GM23338 (cell line): ENCODE results near the gene TNFSF13.

ENCODE experiments used
- EZH2 ChIP-seq: fragments of 200-600 bp; sonication (generic); IDR thresholded peaks from one replicate; pipeline ENCODE4 v1.8.0; 2017; ENCODE audit warnings: antibody characterized with exemption, mild to moderate bottlenecking, low read depth; ENCODE audit not compliant: unreplicated experiment
- EZH2phosphoT487 ChIP-seq: fragments of 200-600 bp; sonication (generic); IDR thresholded peaks from one replicate; pipeline ENCODE4 v1.8.1; 2018; ENCODE audit warnings: antibody characterized with exemption; ENCODE audit not compliant: unreplicated experiment
- POLR2AphosphoS5 ChIP-seq: IDR thresholded peaks from 2 replicates; pipeline ENCODE4 v1.6.1; 2016; ENCODE audit warnings: antibody characterized with exemption, low read depth
- TF ChIP-seq, protein P1 (sequence below), 2 experiments: fragments of 200-600 bp in 1 of 2; sonication (generic) in 1 of 2; conservative IDR thresholded peaks; 2 replicates each; pipeline versions ENCODE4 v1.5.1 to v1.6.1; 2016 to 2017; ENCODE audit warnings: antibody characterized with exemption in 2 of 2, low read depth in 2 of 2, mild to moderate bottlenecking in 2 of 2, moderate library complexity in 1 of 2
- TF ChIP-seq, protein P2 (sequence below): IDR thresholded peaks from one replicate; pipeline ENCODE4 v1.6.1; 2018; ENCODE audit warnings: antibody characterized with exemption; ENCODE audit not compliant: unreplicated experiment
- TF ChIP-seq, protein P3 (sequence below): IDR thresholded peaks from 2 replicates; pipeline ENCODE4 v1.6.1; 2016; ENCODE audit warnings: antibody characterized with exemption

DNA sequence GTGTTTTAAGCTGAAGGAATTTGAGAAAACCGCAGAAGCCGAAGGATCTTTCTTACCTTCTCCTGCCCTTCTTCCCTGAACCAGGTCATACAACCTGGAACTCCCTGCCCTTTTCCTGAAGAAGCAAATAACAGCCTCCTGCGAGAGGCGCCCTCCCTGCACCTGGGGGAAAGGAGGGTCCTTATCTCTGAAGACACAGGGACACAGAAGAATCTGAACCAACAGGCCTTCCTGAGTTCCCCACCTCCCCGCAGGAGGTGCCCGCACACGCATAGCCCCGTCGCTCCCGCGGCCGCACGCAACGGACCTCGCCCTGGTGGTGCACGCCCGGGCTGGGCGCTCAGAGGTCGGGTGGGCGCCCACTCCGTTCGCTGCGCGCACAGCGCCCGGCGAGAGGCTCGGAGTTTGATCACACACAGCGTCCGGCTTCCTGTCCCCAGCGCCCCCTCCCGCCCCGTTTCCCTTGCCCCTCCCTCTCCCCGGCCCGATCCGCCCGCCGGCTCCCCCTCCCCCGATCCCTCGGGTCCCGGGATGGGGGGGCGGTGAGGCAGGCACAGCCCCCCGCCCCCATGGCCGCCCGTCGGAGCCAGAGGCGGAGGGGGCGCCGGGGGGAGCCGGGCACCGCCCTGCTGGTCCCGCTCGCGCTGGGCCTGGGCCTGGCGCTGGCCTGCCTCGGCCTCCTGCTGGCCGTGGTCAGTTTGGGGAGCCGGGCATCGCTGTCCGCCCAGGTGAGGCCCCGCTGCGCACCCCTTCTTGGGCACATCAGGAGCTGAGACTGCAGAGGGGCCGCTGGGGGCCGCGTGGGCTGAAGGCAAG is 9.8 kb upstream of the TNFSF13 start, which contains the start of gene TNFSF12:
- TF ChIP-seq, protein P1, sequence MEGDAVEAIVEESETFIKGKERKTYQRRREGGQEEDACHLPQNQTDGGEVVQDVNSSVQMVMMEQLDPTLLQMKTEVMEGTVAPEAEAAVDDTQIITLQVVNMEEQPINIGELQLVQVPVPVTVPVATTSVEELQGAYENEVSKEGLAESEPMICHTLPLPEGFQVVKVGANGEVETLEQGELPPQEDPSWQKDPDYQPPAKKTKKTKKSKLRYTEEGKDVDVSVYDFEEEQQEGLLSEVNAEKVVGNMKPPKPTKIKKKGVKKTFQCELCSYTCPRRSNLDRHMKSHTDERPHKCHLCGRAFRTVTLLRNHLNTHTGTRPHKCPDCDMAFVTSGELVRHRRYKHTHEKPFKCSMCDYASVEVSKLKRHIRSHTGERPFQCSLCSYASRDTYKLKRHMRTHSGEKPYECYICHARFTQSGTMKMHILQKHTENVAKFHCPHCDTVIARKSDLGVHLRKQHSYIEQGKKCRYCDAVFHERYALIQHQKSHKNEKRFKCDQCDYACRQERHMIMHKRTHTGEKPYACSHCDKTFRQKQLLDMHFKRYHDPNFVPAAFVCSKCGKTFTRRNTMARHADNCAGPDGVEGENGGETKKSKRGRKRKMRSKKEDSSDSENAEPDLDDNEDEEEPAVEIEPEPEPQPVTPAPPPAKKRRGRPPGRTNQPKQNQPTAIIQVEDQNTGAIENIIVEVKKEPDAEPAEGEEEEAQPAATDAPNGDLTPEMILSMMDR (conservative IDR thresholded peaks at IDR 0.05; ENCODE audit: low read depth in 2 of 2) = no peak; a peak in 1 of 4 replicates
- TF ChIP-seq POLR2AphosphoS5 = peak; percentile 70
- TF ChIP-seq, protein P2, sequence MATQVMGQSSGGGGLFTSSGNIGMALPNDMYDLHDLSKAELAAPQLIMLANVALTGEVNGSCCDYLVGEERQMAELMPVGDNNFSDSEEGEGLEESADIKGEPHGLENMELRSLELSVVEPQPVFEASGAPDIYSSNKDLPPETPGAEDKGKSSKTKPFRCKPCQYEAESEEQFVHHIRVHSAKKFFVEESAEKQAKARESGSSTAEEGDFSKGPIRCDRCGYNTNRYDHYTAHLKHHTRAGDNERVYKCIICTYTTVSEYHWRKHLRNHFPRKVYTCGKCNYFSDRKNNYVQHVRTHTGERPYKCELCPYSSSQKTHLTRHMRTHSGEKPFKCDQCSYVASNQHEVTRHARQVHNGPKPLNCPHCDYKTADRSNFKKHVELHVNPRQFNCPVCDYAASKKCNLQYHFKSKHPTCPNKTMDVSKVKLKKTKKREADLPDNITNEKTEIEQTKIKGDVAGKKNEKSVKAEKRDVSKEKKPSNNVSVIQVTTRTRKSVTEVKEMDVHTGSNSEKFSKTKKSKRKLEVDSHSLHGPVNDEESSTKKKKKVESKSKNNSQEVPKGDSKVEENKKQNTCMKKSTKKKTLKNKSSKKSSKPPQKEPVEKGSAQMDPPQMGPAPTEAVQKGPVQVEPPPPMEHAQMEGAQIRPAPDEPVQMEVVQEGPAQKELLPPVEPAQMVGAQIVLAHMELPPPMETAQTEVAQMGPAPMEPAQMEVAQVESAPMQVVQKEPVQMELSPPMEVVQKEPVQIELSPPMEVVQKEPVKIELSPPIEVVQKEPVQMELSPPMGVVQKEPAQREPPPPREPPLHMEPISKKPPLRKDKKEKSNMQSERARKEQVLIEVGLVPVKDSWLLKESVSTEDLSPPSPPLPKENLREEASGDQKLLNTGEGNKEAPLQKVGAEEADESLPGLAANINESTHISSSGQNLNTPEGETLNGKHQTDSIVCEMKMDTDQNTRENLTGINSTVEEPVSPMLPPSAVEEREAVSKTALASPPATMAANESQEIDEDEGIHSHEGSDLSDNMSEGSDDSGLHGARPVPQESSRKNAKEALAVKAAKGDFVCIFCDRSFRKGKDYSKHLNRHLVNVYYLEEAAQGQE = no peak
- no peak for TF ChIP-seq EZH2
- no peak for TF ChIP-seq EZH2phosphoT487
- TF ChIP-seq, protein P3, sequence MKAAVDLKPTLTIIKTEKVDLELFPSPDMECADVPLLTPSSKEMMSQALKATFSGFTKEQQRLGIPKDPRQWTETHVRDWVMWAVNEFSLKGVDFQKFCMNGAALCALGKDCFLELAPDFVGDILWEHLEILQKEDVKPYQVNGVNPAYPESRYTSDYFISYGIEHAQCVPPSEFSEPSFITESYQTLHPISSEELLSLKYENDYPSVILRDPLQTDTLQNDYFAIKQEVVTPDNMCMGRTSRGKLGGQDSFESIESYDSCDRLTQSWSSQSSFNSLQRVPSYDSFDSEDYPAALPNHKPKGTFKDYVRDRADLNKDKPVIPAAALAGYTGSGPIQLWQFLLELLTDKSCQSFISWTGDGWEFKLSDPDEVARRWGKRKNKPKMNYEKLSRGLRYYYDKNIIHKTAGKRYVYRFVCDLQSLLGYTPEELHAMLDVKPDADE = no peak
